ENCODE data around the gene ADGRA3.

Gene ADGRA3

DNA sequence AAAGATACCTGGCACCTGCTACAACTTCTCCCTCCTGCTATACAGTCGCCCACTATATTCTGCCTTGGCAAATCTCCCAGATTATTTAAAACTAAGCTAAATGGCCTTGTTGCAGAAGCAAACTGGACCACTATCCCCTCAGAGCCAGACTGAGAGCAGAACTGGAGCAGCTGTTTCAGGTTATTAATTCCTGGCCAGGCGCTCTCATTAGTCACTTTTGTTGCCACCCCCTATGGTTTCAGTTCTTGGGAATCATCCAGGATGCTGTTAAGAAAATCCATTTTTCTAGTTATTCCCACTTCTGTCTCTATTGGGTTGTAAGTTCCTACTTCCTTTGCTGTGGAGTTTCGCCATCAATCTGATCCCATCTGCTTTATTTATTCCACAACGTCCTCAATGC is 30.1 kb downstream of the ADGRA3 start:
- H3K4me3 ChIP-seq (ENCODE audit: control insufficient read depth, low read depth, low read length) = no peak overlapping the region
- peak; percentile 91 for DNase-seq (ENCODE audit: low read depth)
- TF ChIP-seq, protein P1, sequence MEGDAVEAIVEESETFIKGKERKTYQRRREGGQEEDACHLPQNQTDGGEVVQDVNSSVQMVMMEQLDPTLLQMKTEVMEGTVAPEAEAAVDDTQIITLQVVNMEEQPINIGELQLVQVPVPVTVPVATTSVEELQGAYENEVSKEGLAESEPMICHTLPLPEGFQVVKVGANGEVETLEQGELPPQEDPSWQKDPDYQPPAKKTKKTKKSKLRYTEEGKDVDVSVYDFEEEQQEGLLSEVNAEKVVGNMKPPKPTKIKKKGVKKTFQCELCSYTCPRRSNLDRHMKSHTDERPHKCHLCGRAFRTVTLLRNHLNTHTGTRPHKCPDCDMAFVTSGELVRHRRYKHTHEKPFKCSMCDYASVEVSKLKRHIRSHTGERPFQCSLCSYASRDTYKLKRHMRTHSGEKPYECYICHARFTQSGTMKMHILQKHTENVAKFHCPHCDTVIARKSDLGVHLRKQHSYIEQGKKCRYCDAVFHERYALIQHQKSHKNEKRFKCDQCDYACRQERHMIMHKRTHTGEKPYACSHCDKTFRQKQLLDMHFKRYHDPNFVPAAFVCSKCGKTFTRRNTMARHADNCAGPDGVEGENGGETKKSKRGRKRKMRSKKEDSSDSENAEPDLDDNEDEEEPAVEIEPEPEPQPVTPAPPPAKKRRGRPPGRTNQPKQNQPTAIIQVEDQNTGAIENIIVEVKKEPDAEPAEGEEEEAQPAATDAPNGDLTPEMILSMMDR (conservative IDR thresholded peaks at IDR 0.05; ENCODE audit: control insufficient read depth, insufficient read depth, low read depth, low read length) = no peak

DNA sequence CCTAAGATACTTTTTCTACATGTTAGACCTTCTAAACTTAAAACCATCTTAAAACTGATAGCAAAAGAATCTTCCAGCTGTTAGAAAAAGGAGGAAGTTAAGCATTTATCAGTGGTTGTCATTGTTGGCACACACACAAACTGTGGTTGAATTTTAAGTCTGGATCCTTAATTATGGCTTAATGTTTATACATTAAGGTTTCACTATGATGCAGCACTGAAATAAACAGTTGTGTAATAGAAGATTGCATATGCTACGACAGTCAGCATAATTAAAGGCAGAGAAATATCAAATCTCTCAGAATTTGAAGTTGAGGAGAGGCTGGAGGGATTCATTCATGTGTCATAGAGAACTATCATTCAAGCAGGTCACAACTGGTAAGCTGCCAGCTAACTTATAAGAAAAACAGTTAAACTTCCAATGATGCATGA is 32.3 kb downstream of the ADGRA3 start:
- peak; percentile 98 for DNase-seq (ENCODE audit: low read depth)
- TF ChIP-seq, protein P1 (conservative IDR thresholded peaks at IDR 0.05; ENCODE audit: control insufficient read depth, insufficient read depth, low read depth, low read length) = no peak
- H3K4me3 ChIP-seq (ENCODE audit: control insufficient read depth, low read depth, low read length) = no peak overlapping the region

DNA sequence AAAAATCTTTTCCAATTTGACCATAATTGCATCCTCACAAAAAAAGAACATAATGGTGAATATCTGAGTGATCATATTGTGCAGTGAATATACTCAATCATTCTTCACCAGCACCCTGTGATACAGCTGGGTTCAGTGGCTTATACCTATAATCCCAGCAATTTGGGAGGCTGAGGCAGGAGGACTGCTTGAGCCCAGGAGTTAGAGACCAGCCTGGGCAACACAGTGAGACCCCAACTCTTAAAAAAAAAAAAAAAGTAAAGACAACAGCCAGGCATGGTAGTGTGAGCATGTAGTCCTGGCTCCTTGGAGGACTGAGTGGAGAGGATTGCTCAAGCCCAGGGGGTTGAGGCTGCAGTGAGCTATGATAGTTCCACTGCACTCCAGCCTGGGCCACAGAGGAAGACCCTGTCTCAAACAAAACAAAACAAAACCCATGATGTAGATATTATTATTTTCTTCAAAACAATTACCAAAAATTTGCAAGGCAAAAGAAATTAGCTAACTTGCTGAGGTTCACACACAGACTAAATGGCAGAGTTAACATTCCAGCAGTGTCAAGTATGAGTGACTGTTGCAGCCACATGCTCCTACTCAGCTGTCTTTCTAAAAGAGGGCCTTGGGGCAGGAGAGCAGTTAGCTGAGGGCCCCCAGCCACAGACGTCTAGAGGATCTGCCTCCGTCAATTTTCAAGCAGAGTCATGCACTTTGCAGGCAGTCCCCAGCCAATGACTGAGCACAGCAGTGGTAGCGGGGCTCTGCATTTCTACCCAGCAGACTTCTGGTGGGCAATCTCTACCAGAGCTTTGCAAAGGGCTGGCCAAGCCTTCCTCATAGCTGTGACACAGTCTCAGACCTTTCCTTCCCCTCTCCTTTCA is 33.4 kb downstream of the ADGRA3 start:
- TF ChIP-seq, protein P1 (conservative IDR thresholded peaks at IDR 0.05; ENCODE audit: control insufficient read depth, insufficient read depth, low read depth, low read length) = no peak
- no peak for DNase-seq (ENCODE audit: low read depth)
- no peak overlapping the region for H3K4me3 ChIP-seq (ENCODE audit: control insufficient read depth, low read depth, low read length)

GRCh38 chr4:22480675-22481327 is 35.1 kb downstream of the ADGRA3 start:
- no peak for DNase-seq (ENCODE audit: low read depth)
- H3K4me3 ChIP-seq (ENCODE audit: control insufficient read depth, low read depth, low read length) = no peak overlapping the region
- TF ChIP-seq, protein P1 (conservative IDR thresholded peaks at IDR 0.05; ENCODE audit: control insufficient read depth, insufficient read depth, low read depth, low read length) = no peak

GRCh38 chr4:22478426-22478825 is 37.4 kb downstream of the ADGRA3 start:
- no peak overlapping the region for H3K4me3 ChIP-seq (ENCODE audit: control insufficient read depth, low read depth, low read length)
- TF ChIP-seq, protein P1 (conservative IDR thresholded peaks at IDR 0.05; ENCODE audit: control insufficient read depth, insufficient read depth, low read depth, low read length) = no peak
- no peak for DNase-seq (ENCODE audit: low read depth)

DNA sequence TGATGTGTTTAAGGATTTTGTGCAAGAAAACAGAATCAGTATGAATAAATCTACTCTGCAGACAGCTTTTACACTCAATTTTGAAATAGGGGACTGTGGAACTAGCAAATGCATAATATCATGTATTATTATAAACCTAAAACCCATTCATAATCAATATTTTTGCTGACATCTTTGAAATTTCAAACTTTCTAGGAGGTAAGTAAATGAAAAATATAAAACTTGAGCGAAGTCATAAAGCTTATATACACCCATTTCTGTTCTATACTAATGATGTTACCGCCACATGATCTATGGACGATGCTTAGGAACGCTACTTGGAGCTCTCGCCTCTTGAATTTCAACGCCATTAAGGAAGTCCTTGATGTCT is 38.1 kb downstream of the ADGRA3 start:
- TF ChIP-seq, protein P1 (conservative IDR thresholded peaks at IDR 0.05; ENCODE audit: control insufficient read depth, insufficient read depth, low read depth, low read length) = no peak
- no peak for DNase-seq (ENCODE audit: low read depth)
- no peak overlapping the region for H3K4me3 ChIP-seq (ENCODE audit: control insufficient read depth, low read depth, low read length)
